ENCODE results near the gene ZNF316. TPM values are rescaled to one million over a fixed set of nuclear protein-coding genes. Genes with fewer than 3 reads are reported as not detected.
A peak's percentile ranks its signal among the peaks of the same experiment; 100 is the strongest.

The ZNF316 gene
- polyA plus RNA-seq, 6 donors from 2014 or later: 0.97 to 5.7 (median 1.8) TPM

DNA sequence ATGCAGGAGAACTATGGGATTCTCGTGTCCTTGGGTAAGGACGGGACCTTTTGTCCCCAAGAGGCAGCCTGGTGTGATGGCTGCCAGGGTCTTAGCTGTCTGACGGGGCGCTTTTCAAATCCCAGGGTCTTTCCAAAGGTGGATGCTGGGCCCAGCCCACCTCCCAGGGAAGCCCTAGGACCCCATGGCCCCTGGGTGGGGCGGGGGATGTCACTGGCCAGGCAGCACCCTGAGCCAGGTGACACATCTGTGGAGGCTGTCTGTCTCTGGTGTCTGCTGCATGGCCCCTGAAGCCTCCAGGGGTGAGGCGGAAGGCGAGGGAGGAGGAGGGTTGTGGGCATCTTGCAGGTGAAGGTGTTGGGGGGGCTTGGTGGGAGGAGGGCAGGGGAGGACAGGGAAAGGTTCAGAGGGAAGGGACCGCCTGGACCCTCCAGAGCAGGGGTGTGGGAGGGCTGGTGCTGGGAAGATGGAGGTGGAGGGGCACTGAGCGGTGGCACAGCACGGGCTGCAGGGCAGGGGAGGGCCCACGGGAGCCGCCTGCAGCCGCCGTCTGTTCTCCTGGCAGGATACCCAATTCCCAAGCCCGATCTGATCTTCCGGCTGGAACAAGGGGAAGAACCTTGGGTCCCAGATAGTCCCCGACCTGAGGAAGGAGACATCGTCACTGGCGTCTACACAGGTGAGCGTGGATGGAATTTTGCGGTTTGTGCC lies 7.0 kb downstream of the ZNF316 start:
- Mint-ChIP-seq H3K27ac (no peak overlapping the region), H3K4me3 (no peak overlapping the region), H3K27me3 (no peaks in the 10 kb centered on the region), H3K36me3 (peaks cover 0 to 24% of the 10 kb centered on the region in 2 donors), H3K9me3 (no peaks in the 10 kb centered on the region), H3K4me1 (peaks cover 11 to 25% (median 18%) of the 10 kb centered on the region in 3 donors)
- ATAC-seq (ENCODE audit: low read depth in 2 of 2) (no peak), DNase-seq (no peak)

DNA sequence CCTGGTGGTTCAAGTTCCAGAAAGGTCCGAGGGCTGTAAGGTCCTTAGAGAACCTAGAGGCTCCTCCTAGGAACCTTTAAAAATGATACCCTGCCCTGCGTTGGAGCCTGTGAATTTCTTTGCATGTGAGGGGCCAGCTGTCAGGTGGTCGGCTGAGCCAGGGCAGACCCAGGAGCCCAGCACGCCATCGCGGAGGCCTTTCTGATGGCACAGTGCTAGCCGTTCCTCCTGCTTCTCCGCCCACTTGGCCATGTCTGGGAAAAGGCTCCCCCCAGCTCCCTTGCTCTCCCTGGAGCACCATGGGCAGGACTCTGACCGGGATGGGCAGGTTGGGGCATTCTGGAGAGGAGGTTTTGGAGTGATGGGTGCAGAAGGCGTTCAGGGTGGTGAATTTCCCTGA lies 7.6 kb downstream of the ZNF316 start:
- H3K27me3 Mint-ChIP-seq: no peaks in the 10 kb centered on the region
- ATAC-seq (ENCODE audit: low read depth in 2 of 2): no peak

GRCh38 chr7:6646465-6646864 lies 9.3 kb downstream of the ZNF316 start:
- DNase-seq (no peak), ATAC-seq (ENCODE audit: low read depth in 2 of 2) (no peak)
- Mint-ChIP-seq H3K36me3 (peaks cover 0 to 19% of the 10 kb centered on the region in 2 donors), H3K4me1 (peaks cover 0 to 12% (median 6%) of the 10 kb centered on the region in 3 donors), H3K9me3 (peaks cover 0 to 6% (median 2%) of the 10 kb centered on the region in 7 donors), H3K4me3 (no peak overlapping the region), H3K27ac (peak overlapping the region in 1 of 6 donors; percentile 62), H3K27me3 (no peaks in the 10 kb centered on the region)

More for the DNA sequence above, 7.6 kb downstream of the ZNF316 start:
- no peak overlapping the region for H3K4me3 Mint-ChIP-seq
- H3K9me3 Mint-ChIP-seq: no peaks in the 10 kb centered on the region
- no peak for DNase-seq
- peaks cover 0 to 17% of the 10 kb centered on the region in 2 donors for H3K36me3 Mint-ChIP-seq
- H3K4me1 Mint-ChIP-seq: peaks cover 6 to 19% (median 11%) of the 10 kb centered on the region in 3 donors
- no peak overlapping the region for H3K27ac Mint-ChIP-seq

- H3K27ac Mint-ChIP-seq: no peak overlapping the region
- no peaks in the 10 kb centered on the region for H3K27me3 Mint-ChIP-seq
- peaks cover 0 to 12% (median 0%) of the 10 kb centered on the region in 3 donors for H3K4me1 Mint-ChIP-seq
- H3K4me3 Mint-ChIP-seq: no peak overlapping the region
- ATAC-seq (ENCODE audit: low read depth in 2 of 2): no peak
- DNase-seq: no peak
- peaks cover 0 to 6% (median 2%) of the 10 kb centered on the region in 7 donors for H3K9me3 Mint-ChIP-seq
- peaks cover 0 to 13% of the 10 kb centered on the region in 2 donors for H3K36me3 Mint-ChIP-seq
Observed at GRCh38 chr7:6647080-6647479, 10.0 kb downstream of the ZNF316 start.

DNA sequence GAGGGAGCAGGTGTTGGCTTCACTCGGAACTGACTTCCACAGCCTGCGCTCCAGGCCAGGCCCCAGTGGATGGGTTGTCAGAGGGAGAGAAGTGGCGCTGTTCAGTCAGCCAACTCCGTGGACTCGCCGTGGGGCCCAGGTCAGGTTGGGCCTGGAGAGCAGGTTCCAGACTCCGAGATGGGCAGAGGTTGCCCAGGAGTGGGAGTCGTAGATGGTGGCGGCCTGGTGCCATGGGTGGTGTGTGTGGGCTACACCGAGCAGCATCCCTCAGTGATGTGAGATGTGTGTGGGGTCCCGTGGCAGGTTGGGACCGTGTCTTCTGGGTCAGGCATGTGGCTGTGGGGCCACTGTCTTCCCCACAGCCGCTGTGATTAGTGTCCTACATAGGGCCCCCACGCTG lies 10.4 kb downstream of the ZNF316 start:
- no peak overlapping the region for H3K4me3 Mint-ChIP-seq
- DNase-seq: no peak
- H3K9me3 Mint-ChIP-seq: peaks cover 0 to 7% (median 2%) of the 10 kb centered on the region in 7 donors
- H3K36me3 Mint-ChIP-seq: peaks cover 0 to 8% of the 10 kb centered on the region in 2 donors
- no peak overlapping the region for H3K27ac Mint-ChIP-seq
- H3K4me1 Mint-ChIP-seq: peaks cover 0 to 12% (median 0%) of the 10 kb centered on the region in 3 donors
- no peak for ATAC-seq (ENCODE audit: low read depth in 2 of 2)
- no peaks in the 10 kb centered on the region for H3K27me3 Mint-ChIP-seq

DNA sequence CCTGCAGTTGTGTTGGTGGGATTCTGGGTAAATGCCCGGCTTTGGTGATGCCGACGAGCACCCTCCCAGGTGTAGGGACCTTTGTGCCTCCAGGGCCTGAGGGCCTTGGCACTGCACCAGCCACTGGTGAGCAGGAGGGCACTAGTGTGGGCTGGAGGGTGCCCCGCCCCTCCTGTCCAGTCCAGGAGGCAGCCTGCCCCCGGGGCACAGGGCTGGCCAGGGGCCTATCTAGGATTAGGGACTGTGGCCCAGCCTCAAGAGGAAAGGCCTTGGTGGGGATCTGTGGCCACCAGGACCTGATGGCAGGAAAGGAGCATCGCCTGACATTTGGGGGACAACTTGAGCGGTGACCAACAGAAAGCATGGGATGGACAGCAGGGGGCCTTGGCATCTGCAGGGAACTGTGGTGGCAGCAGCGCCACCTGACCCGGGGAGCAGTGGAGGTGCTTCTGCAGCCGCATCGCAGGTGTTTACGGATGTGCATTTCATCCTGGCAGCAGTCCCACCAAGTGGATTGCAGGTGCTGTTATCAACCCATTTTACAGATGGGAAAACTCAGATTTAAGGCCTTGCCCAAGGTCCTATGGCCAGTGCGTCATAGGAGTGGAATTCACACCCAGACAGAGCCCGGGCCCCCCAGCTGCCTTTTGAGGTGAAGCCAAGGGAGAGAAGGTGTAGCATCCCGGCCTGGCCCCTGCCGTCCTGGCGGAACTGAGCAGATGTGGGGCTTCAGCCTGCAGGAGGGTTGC lies 11.1 kb downstream of the ZNF316 start:
- Mint-ChIP-seq H3K27me3 (no peaks in the 10 kb centered on the region), H3K4me1 (peaks cover 0 to 12% (median 0%) of the 10 kb centered on the region in 3 donors), H3K36me3 (peaks cover 0 to 8% of the 10 kb centered on the region in 2 donors), H3K9me3 (peaks cover 0 to 7% (median 2%) of the 10 kb centered on the region in 7 donors), H3K4me3 (no peak overlapping the region), H3K27ac (no peak overlapping the region)
- ATAC-seq (ENCODE audit: low read depth in 2 of 2) (no peak), DNase-seq (no peak)

- Mint-ChIP-seq H3K4me1 (peaks cover 0 to 12% (median 0%) of the 10 kb centered on the region in 3 donors), H3K27ac (peak overlapping the region in 1 of 6 donors; percentile 18), H3K9me3 (peaks cover 0 to 7% (median 2%) of the 10 kb centered on the region in 7 donors), H3K27me3 (no peaks in the 10 kb centered on the region), H3K4me3 (no peak overlapping the region), H3K36me3 (peaks cover 0 to 8% of the 10 kb centered on the region in 2 donors)
- ATAC-seq (ENCODE audit: low read depth in 2 of 2) (no peak), DNase-seq (no peak)
Observed at GRCh38 chr7:6648815-6649104, 11.6 kb downstream of the ZNF316 start.

- ATAC-seq (ENCODE audit: low read depth in 2 of 2): no peak
- H3K4me1 Mint-ChIP-seq: peaks cover 0 to 12% (median 0%) of the 10 kb centered on the region in 3 donors
- H3K9me3 Mint-ChIP-seq: peaks cover 0 to 7% (median 2%) of the 10 kb centered on the region in 7 donors
- no peaks in the 10 kb centered on the region for H3K27me3 Mint-ChIP-seq
- H3K36me3 Mint-ChIP-seq: peaks cover 0 to 8% of the 10 kb centered on the region in 2 donors
- DNase-seq: no peak
- no peak overlapping the region for H3K4me3 Mint-ChIP-seq
- peak overlapping the region in 1 of 6 donors; percentile 18 for H3K27ac Mint-ChIP-seq
Observed at GRCh38 chr7:6649241-6649961, 12.3 kb downstream of the ZNF316 start.

DNA sequence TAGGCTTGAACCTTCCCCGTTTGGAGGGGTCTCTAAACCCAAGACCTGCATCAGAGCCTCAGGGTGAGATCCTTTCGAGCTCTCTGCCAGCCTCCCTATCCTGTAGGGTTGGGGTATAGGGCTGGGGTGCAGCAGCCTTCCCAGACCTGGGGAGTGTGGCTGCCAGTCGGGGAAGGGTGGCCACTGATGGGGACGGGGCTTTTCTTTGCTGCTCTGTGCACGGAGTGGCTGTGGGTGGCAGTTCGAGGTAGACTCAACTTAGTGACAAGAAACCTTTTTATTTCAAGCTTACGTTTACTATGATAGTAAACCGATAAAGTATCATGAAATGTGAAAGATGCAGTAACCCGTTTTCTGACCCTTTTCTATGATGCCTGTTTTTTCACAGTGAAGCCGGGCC lies 13.0 kb downstream of the ZNF316 start:
- Mint-ChIP-seq H3K4me3 (no peak overlapping the region), H3K9me3 (peaks cover 0 to 9% (median 2%) of the 10 kb centered on the region in 7 donors), H3K36me3 (peaks cover 0 to 8% of the 10 kb centered on the region in 2 donors), H3K4me1 (peaks cover 0 to 12% (median 0%) of the 10 kb centered on the region in 3 donors), H3K27ac (peak overlapping the region in 2 of 6 donors; percentile 26 to 69), H3K27me3 (no peaks in the 10 kb centered on the region)
- ATAC-seq (ENCODE audit: low read depth in 2 of 2) (no peak), DNase-seq (no peak)

GRCh38 chr7:6650521-6651011 lies 13.4 kb downstream of the ZNF316 start:
- peaks cover 0 to 8% of the 10 kb centered on the region in 2 donors for H3K36me3 Mint-ChIP-seq
- ATAC-seq (ENCODE audit: low read depth in 2 of 2): no peak
- DNase-seq: no peak
- H3K4me3 Mint-ChIP-seq: no peak overlapping the region
- peaks cover 0 to 12% (median 0%) of the 10 kb centered on the region in 3 donors for H3K4me1 Mint-ChIP-seq
- no peaks in the 10 kb centered on the region for H3K27me3 Mint-ChIP-seq
- H3K27ac Mint-ChIP-seq: peak overlapping the region in 2 of 6 donors; percentile 26 to 69
- peaks cover 0 to 12% (median 2%) of the 10 kb centered on the region in 7 donors for H3K9me3 Mint-ChIP-seq

DNA sequence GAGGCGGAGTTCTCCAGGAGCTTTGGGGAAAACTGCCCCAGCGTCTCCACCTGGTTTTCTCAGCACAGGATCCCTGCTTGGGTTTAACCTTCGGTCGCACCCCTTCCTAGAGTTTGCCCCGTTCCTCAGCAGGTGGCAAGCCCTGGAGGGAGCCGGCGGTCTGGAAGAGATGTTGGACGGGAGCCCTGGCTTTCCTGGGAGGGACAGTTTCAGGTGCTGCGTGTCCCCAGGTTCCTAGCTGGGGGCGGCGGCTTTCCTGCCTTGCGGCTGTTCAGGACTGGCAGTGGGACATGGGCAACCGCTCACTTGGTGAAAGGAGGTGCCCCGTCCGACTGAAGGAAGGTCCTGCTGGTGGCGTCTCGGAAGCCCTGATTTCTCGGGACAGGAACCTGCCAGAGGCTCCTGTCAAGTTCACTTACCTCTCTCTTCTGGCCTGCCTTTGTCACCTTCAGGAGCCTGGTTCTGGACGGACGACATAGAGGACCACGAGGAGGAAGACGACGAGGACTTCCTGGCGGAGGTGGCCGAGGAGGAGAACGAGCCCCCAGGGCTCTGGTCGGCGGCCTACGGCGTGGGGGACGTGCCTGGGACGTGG lies 14.8 kb downstream of the ZNF316 start:
- Mint-ChIP-seq H3K4me3 (no peak overlapping the region), H3K9me3 (peaks cover 0 to 12% (median 2%) of the 10 kb centered on the region in 7 donors), H3K27me3 (no peaks in the 10 kb centered on the region), H3K4me1 (peaks cover 0 to 2% (median 0%) of the 10 kb centered on the region in 3 donors), H3K36me3 (peaks cover 0 to 8% of the 10 kb centered on the region in 2 donors), H3K27ac (no peak overlapping the region)
- DNase-seq (no peak), ATAC-seq (ENCODE audit: low read depth in 2 of 2) (no peak)

- Mint-ChIP-seq H3K9me3 (peaks cover 0 to 12% (median 2%) of the 10 kb centered on the region in 7 donors), H3K36me3 (peaks cover 0 to 8% of the 10 kb centered on the region in 2 donors), H3K4me3 (no peak overlapping the region), H3K4me1 (no peaks in the 10 kb centered on the region), H3K27me3 (no peaks in the 10 kb centered on the region), H3K27ac (no peak overlapping the region)
- ATAC-seq (ENCODE audit: low read depth in 2 of 2) (no peak), DNase-seq (no peak)
Observed at GRCh38 chr7:6652446-6653011, 15.4 kb downstream of the ZNF316 start.

All from naive B cell (primary cell).